Measurements from ENCODE around the gene HAT1. TPM values are rescaled to one million over a fixed set of nuclear protein-coding genes. Genes with fewer than 3 reads are reported as not detected.

The HAT1 gene
- polyA plus RNA-seq, 3 donors = 16.9 to 63.3 (median 62.8) TPM

GRCh38 chr2:171958475-171958874 lies 36.2 kb downstream of the HAT1 start:
- Histone ChIP-seq H3K9ac (ENCODE audit: insufficient read depth, low read length, poor library complexity, severe bottlenecking) (no peak overlapping the region), H3K27me3 (ENCODE audit: control insufficient read depth in 2 of 2, insufficient read depth in 2 of 2, low read length in 2 of 2) (no peaks in the 10 kb centered on the region), H2AFZ (ENCODE audit: insufficient read depth, low read depth, low read length, poor library complexity, severe bottlenecking) (no peak overlapping the region), H3K79me2 (ENCODE audit: insufficient read depth, low read length) (peaks cover 27% of the 10 kb centered on the region), H3K4me2 (replicated peaks; ENCODE audit: extremely low read depth, low read length, poor library complexity, severe bottlenecking) (peak overlapping the region; percentile 63), H3K36me3 (replicated peaks in 1 of 2; ENCODE audit: control insufficient read depth in 1 of 2, insufficient read depth in 2 of 2, low read length in 2 of 2) (no peaks in the 10 kb centered on the region), H3K4me1 (ENCODE audit: control insufficient read depth in 1 of 2, insufficient read depth in 2 of 2, low read length in 2 of 2) (peaks cover 65 to 71% of the 10 kb centered on the region in 2 donors), H3K27ac (ENCODE audit: low read depth in 1 of 2, low read length in 2 of 2) (peak overlapping the region; percentile 58 to 67), H3K9me3 (replicated peaks in 1 of 2; ENCODE audit: control insufficient read depth in 1 of 2, insufficient read depth in 1 of 2, low read length in 2 of 2) (no peaks in the 10 kb centered on the region), H4K20me1 (ENCODE audit: insufficient read depth, low read length) (no peaks in the 10 kb centered on the region), H3K4me3 (replicated peaks in 1 of 3; ENCODE audit: low read depth in 2 of 3, low read length in 3 of 3) (peak overlapping the region in 1 of 3 experiments; percentile 28)
- no peak for TF ChIP-seq CTCF (IDR thresholded peaks at IDR 0.05)
- intact Hi-C loops (cut with micrococcal nuclease) = loop anchor here in 1 of 2 donors (5.0 kb wide), 1 partner anchor 144 kb away; the partner anchor contains the start of gene DLX2
- Mint-ChIP-seq H3K4me3 (peak overlapping the region in 1 of 2 donors; percentile 36), H3K9me3 (peaks cover 0 to 5% (median 0%) of the 10 kb centered on the region in 7 donors), H3K36me3 (peaks cover 2 to 5% of the 10 kb centered on the region in 2 donors), H3K27me3 (ENCODE audit: low read depth in 3 of 3) (peaks cover 0 to 2% (median 0%) of the 10 kb centered on the region in 3 donors), H3K27ac (peak overlapping the region; percentile 81 to 92 (median 90)), H3K4me1 (peaks cover 53% of the 10 kb centered on the region)
- WGBS (ENCODE audit: insufficient coverage) = no CpG with 5 or more reads among the region's 3 CpGs
- DNase-seq = peak; percentile 42 to 86 (median 54)

GRCh38 chr2:171959998-171960397 lies 37.7 kb downstream of the HAT1 start:
- H3K9ac ChIP-seq (ENCODE audit: insufficient read depth, low read length, poor library complexity, severe bottlenecking) = no peak overlapping the region
- peaks cover 27% of the 10 kb centered on the region for H3K79me2 ChIP-seq (ENCODE audit: insufficient read depth, low read length)
- Mint-ChIP-seq H3K4me1 (peaks cover 41% of the 10 kb centered on the region), H3K36me3 (peaks cover 3 to 5% of the 10 kb centered on the region in 2 donors), H3K27ac (peak overlapping the region in 2 of 7 donors; percentile 77 to 81), H3K27me3 (ENCODE audit: low read depth in 3 of 3) (no peaks in the 10 kb centered on the region), H3K9me3 (peaks cover 0 to 5% (median 0%) of the 10 kb centered on the region in 7 donors), H3K4me3 (no peak overlapping the region)
- no peak for TF ChIP-seq CTCF (IDR thresholded peaks at IDR 0.05)
- H3K4me3 ChIP-seq (replicated peaks in 1 of 3; ENCODE audit: low read depth in 2 of 3, low read length in 3 of 3) = peak overlapping the region in 1 of 3 experiments; percentile 7
- peaks cover 53 to 56% of the 10 kb centered on the region in 2 donors for H3K4me1 ChIP-seq (ENCODE audit: control insufficient read depth in 1 of 2, insufficient read depth in 2 of 2, low read length in 2 of 2)
- H3K4me2 ChIP-seq (replicated peaks; ENCODE audit: extremely low read depth, low read length, poor library complexity, severe bottlenecking) = no peak overlapping the region
- peak overlapping the region in 1 of 2 donors; percentile 58 for H3K27ac ChIP-seq (ENCODE audit: low read depth in 1 of 2, low read length in 2 of 2)
- no peak for DNase-seq
- H4K20me1 ChIP-seq (ENCODE audit: insufficient read depth, low read length) = no peaks in the 10 kb centered on the region
- WGBS (ENCODE audit: insufficient coverage) = 80% methylated on average over 1 of the region's 2 CpGs
- H3K27me3 ChIP-seq (ENCODE audit: control insufficient read depth in 2 of 2, insufficient read depth in 2 of 2, low read length in 2 of 2) = no peaks in the 10 kb centered on the region
- no peak overlapping the region for H2AFZ ChIP-seq (ENCODE audit: insufficient read depth, low read depth, low read length, poor library complexity, severe bottlenecking)
- no peaks in the 10 kb centered on the region for H3K36me3 ChIP-seq (replicated peaks in 1 of 2; ENCODE audit: control insufficient read depth in 1 of 2, insufficient read depth in 2 of 2, low read length in 2 of 2)
- no peaks in the 10 kb centered on the region for H3K9me3 ChIP-seq (replicated peaks in 1 of 2; ENCODE audit: control insufficient read depth in 1 of 2, insufficient read depth in 1 of 2, low read length in 2 of 2)
- intact Hi-C loops (cut with micrococcal nuclease) = loop anchor here in 1 of 2 donors (5.0 kb wide), 1 partner anchor 142 kb away; the partner anchor contains the start of gene DLX2

Measured in CD14-positive monocyte (primary cell).